HCEC 1CT (cell line): Measurements from ENCODE around the gene PGBD5.

Experiments used
- DNase-seq: peaks from one replicate; pipeline ENCODE4 v3.0.0-alpha.2; 2017

Gene PGBD5

DNA sequence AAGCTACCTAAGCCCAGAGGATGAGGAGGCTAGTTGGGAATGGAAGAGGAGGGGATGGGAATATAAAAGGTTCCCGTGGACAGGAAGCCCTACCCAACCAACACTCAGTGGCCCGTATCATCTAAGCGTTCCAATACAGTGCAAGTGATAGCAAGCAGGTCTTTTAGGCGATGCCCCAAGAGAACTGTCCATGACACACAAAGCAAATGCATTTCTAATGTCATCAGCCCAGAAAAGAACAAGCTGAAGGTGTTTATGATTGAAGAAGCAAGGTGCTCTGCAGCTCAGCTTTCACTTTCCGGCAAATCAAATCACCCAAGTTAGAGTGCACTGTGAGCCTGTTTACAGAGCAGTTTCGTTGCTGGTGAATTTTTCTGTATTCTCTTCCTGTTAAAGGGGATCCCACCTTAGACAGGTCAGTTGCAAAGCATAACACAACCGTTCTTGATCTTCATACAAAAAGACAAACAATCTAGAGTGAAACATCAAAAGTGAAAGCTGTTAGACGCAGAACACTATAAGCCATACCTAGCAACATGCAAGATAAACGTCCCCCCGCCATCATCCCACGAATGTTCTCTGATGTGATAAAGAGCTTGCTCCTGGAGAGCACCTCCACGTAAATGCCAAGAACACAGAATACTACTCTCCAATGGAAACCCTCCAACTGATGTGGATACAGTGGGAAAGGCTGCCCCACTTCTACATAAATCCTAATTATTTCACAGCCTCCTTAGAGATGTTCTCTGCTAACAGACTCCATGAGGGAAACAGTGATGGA, 54.0 kb downstream of the PGBD5 start:
- DNase-seq = no peak

DNA sequence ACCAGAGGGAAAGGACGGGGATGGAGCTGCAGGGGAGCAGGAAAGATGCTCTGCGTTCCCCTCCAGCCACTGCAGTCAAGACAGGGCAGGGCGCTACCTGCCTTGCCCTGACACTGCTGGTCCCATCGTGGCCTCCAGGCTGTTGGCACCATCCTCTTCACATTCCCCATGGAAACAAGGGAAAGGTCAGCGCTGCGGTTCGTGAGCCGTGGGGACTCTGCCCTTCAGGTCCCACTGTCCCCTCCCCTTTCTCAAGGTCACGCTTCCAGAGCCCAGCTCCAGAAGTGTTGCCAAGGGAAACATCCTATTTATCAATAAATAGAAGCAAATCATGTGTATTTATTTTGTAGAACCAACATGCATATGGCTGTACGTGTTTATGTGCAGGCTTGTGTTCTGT, 56.0 kb downstream of the PGBD5 start:
- DNase-seq = no peak

- no peak for DNase-seq
Measured at GRCh38 chr1:230368871-230369270, 57.3 kb downstream of the PGBD5 start.

DNA sequence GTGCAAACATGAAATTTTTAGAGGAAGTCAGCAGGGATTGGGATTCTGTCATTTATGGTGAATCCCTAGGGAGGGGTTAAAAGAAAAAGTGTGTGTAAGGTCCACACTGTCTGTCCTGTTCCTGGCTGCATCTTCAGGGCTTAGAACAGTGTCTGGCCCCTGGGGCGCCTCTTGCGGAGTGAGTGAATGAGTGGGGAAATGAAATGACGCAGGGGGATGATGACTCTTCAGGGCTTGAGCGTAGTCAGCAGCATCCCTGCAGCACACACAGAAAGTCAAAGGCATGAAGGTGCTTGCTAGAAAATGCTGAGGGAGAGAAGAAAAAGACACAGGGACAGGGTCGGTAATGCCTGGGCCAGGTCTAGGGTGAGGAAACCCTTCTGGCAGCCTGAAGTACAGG, 57.8 kb downstream of the PGBD5 start:
- DNase-seq = no peak

DNA sequence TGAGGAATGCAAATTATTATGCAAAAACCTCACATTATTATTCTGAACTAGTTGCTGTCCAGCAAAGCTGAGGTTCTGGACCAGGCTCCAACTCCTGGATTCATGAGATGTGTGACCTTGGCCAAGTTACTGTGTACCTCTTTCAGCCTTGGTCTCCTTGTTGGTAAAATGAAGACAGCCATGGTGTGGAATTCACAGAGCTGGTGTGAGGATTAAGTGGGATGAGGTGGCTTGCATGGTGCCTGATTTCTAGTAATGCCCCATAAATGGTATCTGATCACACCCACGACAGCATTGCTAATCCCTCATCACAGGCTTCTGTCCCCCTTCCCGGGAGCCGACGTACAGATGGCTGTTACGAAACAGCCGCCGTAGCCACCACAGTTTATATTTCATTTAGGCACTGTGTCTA, 59.6 kb downstream of the PGBD5 start:
- DNase-seq = no peak

DNA sequence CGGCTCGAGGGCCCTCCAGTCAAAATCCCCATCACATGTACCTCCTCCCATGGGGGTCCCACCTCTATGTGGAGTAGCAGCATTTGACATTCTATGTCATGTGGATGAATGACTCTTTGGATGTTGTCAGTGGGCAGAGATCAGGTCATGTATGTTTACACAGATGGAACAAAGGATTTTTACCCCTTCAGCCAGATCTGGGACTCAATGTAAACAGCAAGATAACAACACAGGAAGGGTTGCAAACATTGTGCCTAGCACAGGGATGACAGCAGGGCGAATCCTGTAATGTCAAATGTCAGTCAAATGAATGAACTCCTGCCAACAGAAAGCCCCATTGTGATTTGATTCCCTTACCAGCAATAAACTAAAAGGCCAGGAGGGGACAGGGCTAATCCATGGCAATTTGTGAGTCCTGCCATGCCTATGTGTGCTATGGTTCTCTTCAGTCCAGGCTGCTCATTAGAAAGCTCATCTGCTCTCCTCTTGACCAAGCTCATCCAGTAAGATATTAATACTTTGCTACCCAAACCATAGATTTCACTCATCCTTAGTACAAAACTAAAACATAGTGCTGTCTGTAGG, 60.3 kb downstream of the PGBD5 start:
- DNase-seq = no peak

DNA sequence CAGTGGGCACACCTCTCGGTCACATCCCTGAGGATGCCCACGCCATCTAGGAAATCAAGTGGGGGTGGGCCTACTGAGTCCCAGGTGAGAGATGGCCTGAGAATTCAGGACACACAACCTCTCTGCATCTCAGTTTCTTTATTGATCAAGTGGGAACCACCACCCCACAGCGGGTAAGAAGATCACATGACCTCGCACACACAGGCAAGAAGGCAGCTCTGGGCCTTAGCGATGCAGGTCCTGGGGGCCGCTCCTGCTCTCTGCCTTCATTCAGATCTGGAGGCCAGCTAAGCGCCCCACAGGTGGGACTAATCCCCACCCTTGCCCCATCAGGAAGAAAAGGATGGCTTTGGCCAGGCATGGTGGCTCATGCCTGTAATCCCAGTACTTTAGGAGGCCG, 63.2 kb downstream of the PGBD5 start:
- DNase-seq = no peak

DNA sequence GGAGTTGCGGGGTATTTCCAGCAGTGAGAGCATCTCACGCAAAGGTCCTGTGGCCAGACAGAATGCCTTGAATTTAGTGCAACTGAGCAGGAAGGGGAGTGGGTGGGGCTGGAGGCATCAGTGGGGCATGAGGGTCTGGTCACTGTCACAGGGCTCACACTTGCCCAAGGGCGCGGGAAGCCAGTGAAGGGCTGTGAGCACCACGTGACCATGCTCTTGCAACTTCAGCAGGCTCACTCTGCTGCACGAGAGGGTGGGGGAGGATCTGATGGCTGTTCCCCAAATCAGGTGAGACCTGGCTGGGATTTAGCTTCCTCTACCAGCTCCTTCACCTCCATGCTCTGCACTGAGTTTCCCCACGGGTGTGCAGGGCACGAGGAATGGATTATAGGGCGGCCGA, 64.2 kb downstream of the PGBD5 start:
- no peak for DNase-seq

DNA sequence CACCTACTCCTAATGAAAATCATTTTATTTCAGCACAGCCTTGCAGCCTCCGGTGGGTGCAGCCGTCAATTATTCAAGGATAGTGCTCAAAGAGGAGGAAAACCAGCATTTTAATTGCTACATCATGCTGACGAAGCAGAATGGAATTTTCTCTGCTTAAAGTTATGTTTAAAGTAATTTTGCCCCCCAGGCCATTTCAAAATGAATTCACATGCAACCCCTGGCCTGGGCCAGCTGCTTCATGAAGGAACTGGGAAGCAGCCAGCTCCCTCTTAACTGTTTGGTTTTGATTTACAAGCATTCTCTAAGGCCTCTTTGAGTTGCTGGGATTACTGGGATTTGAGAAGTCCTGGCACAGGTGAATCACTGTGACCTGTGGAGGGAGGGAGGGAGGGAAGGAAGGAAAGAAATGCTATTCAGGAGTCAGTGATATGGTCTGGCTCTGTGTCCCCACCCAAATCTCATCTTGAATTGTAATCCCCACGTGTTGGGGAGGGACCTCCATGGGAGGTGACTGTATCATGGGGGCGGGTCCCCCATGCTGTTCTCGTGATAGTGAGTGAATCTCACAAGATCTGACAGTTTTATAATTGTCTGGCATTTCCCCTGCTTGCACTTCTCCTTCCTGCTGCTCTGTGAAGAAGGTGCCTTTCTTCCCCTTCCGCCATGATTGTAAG, 66.0 kb downstream of the PGBD5 start:
- peak; percentile 27 for DNase-seq

GRCh38 chr1:230356869-230357794, 69.0 kb downstream of the PGBD5 start:
- DNase-seq = no peak

- DNase-seq = no peak
Measured at GRCh38 chr1:230356190-230356589, 69.9 kb downstream of the PGBD5 start.

DNA sequence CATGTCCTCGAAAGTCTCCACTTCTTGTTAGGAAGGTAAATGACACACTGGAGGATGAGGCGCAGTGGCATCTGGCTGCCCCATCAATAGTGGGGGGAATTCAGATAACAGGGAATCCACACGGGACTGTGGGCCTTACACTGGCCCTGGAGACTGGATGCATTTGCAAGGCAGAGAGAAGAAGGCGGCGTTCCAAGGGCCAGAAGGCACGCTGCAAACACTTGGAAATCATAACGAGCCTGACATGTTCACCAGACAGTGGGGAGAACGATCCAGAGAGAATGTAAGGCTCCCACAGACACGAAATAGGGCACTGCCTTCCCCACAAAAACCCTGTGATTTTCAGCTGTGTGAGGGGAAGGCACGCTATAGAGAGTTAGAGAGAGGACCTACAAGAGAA, 70.5 kb downstream of the PGBD5 start:
- no peak for DNase-seq

DNA sequence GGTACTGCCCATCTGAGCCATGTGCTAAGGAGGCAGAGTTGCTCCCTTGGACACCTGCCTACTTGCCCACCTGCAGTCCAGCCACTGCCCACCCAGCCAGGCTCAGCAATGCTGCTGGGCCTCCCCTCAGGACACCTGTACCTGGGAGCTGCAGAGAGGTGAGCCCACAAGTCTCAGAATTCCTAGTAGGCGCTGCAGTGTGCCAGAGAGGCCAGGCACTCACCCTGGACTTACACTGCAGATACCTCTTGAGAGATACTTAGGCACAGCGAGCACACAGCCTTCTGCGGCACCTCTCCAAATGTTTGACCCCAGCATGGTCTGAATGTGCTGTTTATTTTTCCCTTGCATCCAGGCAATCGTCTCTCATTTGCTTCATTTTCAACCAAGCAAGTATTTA, 71.0 kb downstream of the PGBD5 start:
- DNase-seq = no peak

GRCh38 chr1:230354005-230354404, 72.1 kb downstream of the PGBD5 start:
- DNase-seq = no peak

GRCh38 chr1:230352537-230352936, 73.6 kb downstream of the PGBD5 start:
- no peak for DNase-seq

- DNase-seq = no peak
Measured at GRCh38 chr1:230351983-230352382, 74.1 kb downstream of the PGBD5 start.

GRCh38 chr1:230351514-230351913, 74.6 kb downstream of the PGBD5 start:
- DNase-seq = no peak

GRCh38 chr1:230350208-230350921, 75.8 kb downstream of the PGBD5 start:
- DNase-seq = no peak

DNA sequence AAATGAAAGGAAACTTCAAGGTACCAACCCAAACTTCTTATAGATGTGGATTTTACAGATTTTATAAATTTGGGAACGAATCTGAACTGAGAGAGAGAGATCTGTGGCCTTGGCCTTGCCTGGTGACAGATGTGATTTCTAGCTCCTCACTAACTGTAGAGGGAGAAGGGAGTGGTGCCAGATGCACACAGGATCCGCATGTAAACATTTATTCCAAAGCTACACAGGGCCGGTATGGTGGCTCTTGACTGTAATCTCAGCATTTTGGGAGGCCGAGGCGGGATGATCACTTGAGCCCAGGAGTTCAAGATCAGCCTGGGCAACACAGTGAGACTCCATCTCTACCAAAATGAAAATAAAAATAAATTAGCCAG, 77.1 kb downstream of the PGBD5 start:
- no peak for DNase-seq

- DNase-seq = no peak
Measured at GRCh38 chr1:230348386-230349019, 77.6 kb downstream of the PGBD5 start.

DNA sequence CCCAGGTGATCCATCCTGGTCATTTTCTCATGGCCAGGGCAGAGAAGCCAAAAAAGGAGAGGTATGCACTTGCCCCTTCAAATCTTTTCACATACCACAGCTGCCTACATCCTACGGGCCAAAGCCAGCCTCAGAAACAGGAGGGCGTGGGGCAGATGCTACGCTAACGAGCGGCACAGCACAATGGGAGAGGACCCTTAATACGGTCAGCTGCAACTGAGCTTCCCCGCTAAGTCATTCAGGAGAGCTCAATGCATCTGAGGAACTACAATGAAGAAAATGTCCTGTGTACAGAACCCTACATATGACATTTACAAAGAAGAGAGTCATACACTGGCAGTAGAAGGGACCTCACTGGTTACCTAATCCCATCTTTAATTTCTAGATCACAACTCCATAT, 78.2 kb downstream of the PGBD5 start:
- no peak for DNase-seq
